BJ (cell line): ENCODE results near the gene NEFH. TPM values are rescaled to one million over a fixed set of nuclear protein-coding genes. Genes with fewer than 3 reads are reported as not detected.
"Not testable (repeated sequence)": the region's sequence is repeated elsewhere in the genome, so short reads cannot be mapped to it uniquely, and the experiment has no call there.

Experiments
- CTCF ChIA-PET: fragments of 350-600 bp; formaldehyde crosslinking; extraction: SDS; loops from one replicate; lab custom pipeline; 2021; ENCODE audit warnings: antibody characterized with exemption, inconsistent platforms; lab: Yijun Ruan, JAX
- POLR2A ChIA-PET: fragments of 300-600 bp; sonication (Branson Sonifier 250); formaldehyde crosslinking; extraction: SDS; loops from one replicate; lab custom pipeline; 2021; ENCODE audit warnings: antibody characterized with exemption; lab: Charles Lee
- DNase-seq: peaks from one replicate; pipeline ENCODE4 v3.0.0-alpha.2; 2011; ENCODE audit warnings: low read depth
- H3K27me3 ChIP-seq: 2 replicates; pipeline ENCODE4 v1.6.0; 2011; ENCODE audit warnings: low read length; ENCODE audit not compliant: control insufficient read depth, insufficient read depth
- H3K36me3 ChIP-seq: 2 replicates; pipeline ENCODE4 v1.5.1; 2011; ENCODE audit warnings: low read length; ENCODE audit not compliant: control insufficient read depth, insufficient read depth
- H3K4me3 ChIP-seq: 2 replicates; pipeline ENCODE4 v1.5.1; 2011; ENCODE audit warnings: low read depth, mild to moderate bottlenecking, control low read depth, low read length
- CTCF ChIP-seq: IDR thresholded peaks from 2 replicates; pipeline ENCODE4 v1.5.1; 2011; ENCODE audit warnings: low read depth, mild to moderate bottlenecking, control low read depth, inconsistent platforms, low read length, moderate library complexity; ENCODE audit not compliant: insufficient read depth
- polyA plus RNA-seq: library from polyadenylated mRNA; depleted of rRNA; stranded (reverse); fragments of >200 nt; gene quantifications from 2 replicates; pipeline ENCODE4 v1.2.3, GENCODE V29; 2011

Gene NEFH
- polyA plus RNA-seq, 1 experiment: 1.2 TPM

GRCh38 chr22:29435236-29436136 lies 44.5 kb upstream of the NEFH start:
- Histone ChIP-seq H3K4me3 (no peak overlapping the region), H3K27me3 (peaks cover 8% of the 10 kb centered on the region; the same call in 1 of the 2 replicates), H3K36me3 (no peaks in the 10 kb centered on the region)
- ChIA-PET CTCF (interaction anchor here (0.6 kb wide), 1 partner anchor 991 kb away, joined by 3 read pairs; no protein-coding TSS in a partner anchor), POLR2A (no interaction called here)
- no peak for TF ChIP-seq CTCF
- DNase-seq: no peak

- DNase-seq, H3K36me3 ChIP-seq, POLR2A ChIA-PET, H3K4me3 ChIP-seq, H3K27me3 ChIP-seq, CTCF ChIA-PET: not testable (repeated sequence)
These were observed 41.7 kb upstream of the NEFH start, which contains the start of gene RFPL1 for GRCh38 chr22:29438283-29438682. Gene RFPL1, plus strand, starts transcription at chr22:29438583.

GRCh38 chr22:29442976-29443375 lies 37.0 kb upstream of the NEFH start:
- POLR2A ChIA-PET: no interaction called here
- no peak for DNase-seq

GRCh38 chr22:29443452-29443851 lies 36.6 kb upstream of the NEFH start:
- ChIA-PET CTCF (interaction anchor here (0.7 kb wide), 1 partner anchor 311 kb away, joined by 3 read pairs; no protein-coding TSS in a partner anchor), POLR2A (no interaction called here)
- no peak for TF ChIP-seq CTCF
- no peak for DNase-seq
- H3K36me3 ChIP-seq: no peaks in the 10 kb centered on the region
- H3K4me3 ChIP-seq: no peak overlapping the region
- peaks cover 1% of the 10 kb centered on the region; the same call in 1 of the 2 replicates for H3K27me3 ChIP-seq

More at GRCh38 chr22:29442976-29443375, 37.0 kb upstream of the NEFH start:
- CTCF ChIA-PET: interaction anchor here (0.7 kb wide), 1 partner anchor 311 kb away, joined by 3 read pairs; no protein-coding TSS in a partner anchor
- Histone ChIP-seq H3K27me3 (peaks cover 1% of the 10 kb centered on the region; the same call in 1 of the 2 replicates), H3K4me3 (no peak overlapping the region), H3K36me3 (no peaks in the 10 kb centered on the region)
- no peak for TF ChIP-seq CTCF

GRCh38 chr22:29443861-29444792 lies 35.9 kb upstream of the NEFH start:
- ChIA-PET POLR2A (no interaction called here), CTCF (no interaction called here)
- Histone ChIP-seq H3K4me3 (no peak overlapping the region), H3K27me3 (peaks cover 1% of the 10 kb centered on the region; the same call in 1 of the 2 replicates), H3K36me3 (no peaks in the 10 kb centered on the region)
- TF ChIP-seq CTCF: no peak
- no peak for DNase-seq
